ENCODE results near the gene ABCC2.

Gene ABCC2

DNA sequence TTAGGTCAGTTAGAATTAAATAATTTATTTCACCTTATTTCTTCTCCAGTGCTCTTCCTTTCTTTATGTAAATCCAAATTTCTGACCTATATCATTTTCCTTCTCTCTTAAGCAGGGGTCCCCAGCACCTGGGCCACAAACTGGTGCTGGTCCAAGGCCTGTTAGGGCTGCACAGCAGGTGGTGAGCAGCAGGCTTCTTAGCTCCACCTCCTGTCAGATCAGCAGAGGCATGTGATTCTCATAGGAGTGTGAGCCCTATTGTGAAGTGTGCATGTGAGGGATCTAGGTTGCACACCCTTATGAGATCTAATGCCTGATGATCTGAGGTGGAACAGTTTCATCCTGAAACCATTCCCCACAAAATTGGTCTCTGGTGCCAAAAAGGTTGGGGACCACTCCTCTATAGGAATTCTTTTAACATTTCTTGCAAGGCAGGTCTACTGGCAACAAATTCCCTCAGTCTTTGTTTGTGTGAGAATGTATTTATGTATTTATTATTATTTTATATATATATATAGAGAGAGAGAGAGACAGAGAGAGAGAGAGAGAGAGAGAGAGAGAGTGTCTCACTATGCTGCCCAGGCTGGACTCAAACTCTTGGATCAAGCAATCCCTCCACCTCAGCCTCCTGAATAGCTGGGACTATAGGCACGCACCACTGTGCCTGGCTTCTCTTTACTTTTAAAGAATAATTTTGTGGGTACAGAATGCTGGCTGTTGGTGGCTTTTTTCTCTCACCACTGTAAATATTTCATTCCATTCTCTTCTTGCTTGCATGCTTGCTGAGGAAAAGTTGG is 4.3 kb upstream of the ABCC2 start:
- Histone ChIP-seq H3K4me3 (ENCODE audit: low read depth, low read length) (no peak overlapping the region), H3K36me3 (no peaks in the 10 kb centered on the region), H3K4me1 (peaks cover 7% of the 10 kb centered on the region), H3K9me3 (no peaks in the 10 kb centered on the region), H3K27me3 (no peaks in the 10 kb centered on the region)
- no peak for DNase-seq
- TF ChIP-seq, protein P1, sequence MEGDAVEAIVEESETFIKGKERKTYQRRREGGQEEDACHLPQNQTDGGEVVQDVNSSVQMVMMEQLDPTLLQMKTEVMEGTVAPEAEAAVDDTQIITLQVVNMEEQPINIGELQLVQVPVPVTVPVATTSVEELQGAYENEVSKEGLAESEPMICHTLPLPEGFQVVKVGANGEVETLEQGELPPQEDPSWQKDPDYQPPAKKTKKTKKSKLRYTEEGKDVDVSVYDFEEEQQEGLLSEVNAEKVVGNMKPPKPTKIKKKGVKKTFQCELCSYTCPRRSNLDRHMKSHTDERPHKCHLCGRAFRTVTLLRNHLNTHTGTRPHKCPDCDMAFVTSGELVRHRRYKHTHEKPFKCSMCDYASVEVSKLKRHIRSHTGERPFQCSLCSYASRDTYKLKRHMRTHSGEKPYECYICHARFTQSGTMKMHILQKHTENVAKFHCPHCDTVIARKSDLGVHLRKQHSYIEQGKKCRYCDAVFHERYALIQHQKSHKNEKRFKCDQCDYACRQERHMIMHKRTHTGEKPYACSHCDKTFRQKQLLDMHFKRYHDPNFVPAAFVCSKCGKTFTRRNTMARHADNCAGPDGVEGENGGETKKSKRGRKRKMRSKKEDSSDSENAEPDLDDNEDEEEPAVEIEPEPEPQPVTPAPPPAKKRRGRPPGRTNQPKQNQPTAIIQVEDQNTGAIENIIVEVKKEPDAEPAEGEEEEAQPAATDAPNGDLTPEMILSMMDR (IDR thresholded peaks at IDR 0.05; ENCODE audit: low read depth, low read length), result no peak

DNA sequence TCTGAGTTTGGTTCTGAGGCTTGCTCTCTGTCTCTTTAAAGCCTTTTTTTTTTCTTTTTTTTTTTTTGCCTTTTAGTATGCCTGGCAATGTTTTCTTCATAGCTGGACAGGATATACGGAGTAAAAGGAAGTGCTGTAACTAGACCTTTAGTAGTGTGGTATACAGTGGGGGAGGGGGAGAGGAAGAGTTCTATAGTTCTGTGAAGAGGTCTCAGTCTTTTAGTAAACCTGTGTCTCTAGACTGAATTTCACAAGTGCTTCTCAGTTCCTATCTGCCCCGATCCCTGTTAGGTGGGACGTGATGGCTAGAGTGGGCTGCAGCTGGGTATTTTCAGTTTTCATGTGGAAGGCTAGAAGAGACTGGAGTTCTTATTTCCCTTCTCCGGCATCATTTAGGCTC is 3.1 kb upstream of the ABCC2 start:
- peaks cover 7% of the 10 kb centered on the region for H3K4me1 ChIP-seq
- TF ChIP-seq, protein P1 (IDR thresholded peaks at IDR 0.05; ENCODE audit: low read depth, low read length), result no peak
- no peaks in the 10 kb centered on the region for H3K9me3 ChIP-seq
- no peaks in the 10 kb centered on the region for H3K36me3 ChIP-seq
- no peak for DNase-seq
- no peaks in the 10 kb centered on the region for H3K27me3 ChIP-seq
- no peak overlapping the region for H3K4me3 ChIP-seq (ENCODE audit: low read depth, low read length)

DNA sequence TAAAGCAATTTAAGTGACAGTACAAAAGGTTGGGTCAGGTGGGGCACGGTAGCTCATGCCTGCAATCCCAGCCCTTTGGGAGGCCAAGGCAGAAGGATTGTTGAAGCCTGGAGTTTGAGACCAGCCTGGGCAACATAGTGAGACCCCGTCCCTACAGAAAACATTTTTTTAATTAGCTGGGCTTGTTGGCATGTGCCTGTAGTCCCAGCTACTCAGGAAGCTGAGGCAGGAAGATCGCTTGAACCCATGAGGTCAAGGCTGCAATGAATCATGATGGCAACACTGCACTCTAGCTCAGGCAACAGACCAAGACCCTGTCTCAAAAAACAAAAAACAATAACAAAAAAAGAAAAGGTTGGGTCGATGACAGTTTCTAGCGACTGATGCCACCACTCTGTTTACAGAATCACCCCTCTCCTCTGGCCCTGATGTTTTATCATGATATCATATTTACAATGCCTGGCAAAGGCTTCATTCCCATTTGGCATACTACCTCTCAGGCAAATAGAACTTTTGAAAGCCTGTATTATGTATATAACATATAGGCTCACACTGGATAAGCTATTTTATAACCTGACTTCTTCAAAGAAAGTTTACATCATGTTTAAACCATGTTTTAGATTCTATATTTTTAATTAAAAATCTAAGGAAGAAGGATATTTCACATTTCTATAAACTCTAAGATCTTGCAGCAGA is 558 bp upstream of the ABCC2 start:
- H3K27me3 ChIP-seq, result no peaks in the 10 kb centered on the region
- no peaks in the 10 kb centered on the region for H3K36me3 ChIP-seq
- TF ChIP-seq, protein P1 (IDR thresholded peaks at IDR 0.05; ENCODE audit: low read depth, low read length), result no peak
- peaks cover under 1% of the 10 kb centered on the region; the same call in 1 of the 2 replicates for H3K4me1 ChIP-seq
- no peak for DNase-seq
- H3K9me3 ChIP-seq, result no peaks in the 10 kb centered on the region
- no peak overlapping the region for H3K4me3 ChIP-seq (ENCODE audit: low read depth, low read length)

DNA sequence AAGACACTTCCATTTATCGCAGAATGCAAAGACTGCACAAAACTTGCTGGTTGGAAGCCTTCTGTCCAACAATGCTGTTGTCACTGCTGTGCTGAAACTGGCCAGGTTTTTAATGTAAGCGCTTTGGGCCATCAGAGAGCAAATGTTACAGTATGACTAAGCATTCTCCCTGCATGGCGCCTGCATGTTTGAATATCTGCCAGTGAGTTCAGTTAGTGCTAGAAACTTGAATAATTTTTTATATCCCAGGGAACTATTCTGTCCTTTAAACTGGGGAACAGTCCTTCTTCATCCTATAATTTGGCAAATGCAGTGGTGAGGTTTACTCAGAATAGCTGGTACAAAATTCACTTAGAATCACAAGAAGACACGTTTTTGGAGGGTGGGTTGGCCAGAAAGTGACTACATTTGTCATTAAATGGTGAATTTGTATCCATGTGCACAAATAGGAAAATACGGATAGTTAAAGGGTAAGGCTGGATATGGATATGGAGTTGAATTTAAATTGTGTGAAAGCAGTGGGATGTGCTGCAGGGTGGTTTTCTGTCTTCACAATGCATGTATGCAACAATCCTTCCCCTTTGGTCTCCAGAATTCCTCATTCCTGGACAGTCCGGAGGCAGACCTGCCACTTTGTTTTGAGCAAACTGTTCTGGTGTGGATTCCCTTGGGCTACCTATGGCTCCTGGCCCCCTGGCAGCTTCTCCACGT is 1.7 kb downstream of the ABCC2 start:
- TF ChIP-seq, protein P1 (IDR thresholded peaks at IDR 0.05; ENCODE audit: low read depth, low read length), result no peak
- Histone ChIP-seq H3K36me3 (no peaks in the 10 kb centered on the region), H3K27me3 (no peaks in the 10 kb centered on the region), H3K4me3 (ENCODE audit: low read depth, low read length) (no peak overlapping the region), H3K9me3 (no peaks in the 10 kb centered on the region), H3K4me1 (no peaks in the 10 kb centered on the region)
- no peak for DNase-seq

DNA sequence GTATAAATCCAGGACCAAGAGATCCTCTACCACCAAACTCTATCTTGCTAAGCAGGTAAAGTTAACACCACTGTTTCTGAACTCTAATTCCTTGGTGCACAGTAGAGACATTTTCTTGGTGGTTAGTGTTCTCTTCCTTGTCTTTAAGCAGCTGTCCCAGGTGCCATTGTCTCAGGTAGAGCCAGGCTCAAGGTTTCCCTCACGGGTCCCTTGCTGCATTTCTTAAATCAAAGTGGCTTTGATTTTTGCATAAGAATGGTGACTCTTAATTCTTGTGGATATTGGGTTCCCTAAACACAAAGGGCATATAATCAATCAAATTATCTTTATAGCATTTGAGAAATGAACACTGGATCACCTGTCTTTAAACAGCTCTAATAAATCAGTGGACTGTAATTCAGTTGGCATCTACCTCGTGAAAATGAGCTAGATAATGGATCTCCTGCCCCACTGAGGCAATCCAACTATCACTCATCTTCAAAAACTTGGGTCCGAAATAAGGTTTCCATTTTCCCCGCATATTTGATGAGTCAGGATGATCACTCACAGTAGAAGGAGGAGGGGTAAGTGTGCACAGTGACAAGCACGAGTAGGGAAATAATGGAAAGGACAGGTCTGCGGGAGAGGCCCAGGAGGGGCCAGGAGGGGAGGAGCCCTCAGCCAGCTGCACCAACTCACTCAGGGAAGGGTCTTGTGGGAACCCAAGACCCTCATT is 2.4 kb downstream of the ABCC2 start:
- TF ChIP-seq, protein P1 (IDR thresholded peaks at IDR 0.05; ENCODE audit: low read depth, low read length), result no peak
- H3K36me3 ChIP-seq, result no peaks in the 10 kb centered on the region

More for the DNA sequence above, 2.4 kb downstream of the ABCC2 start:
- Histone ChIP-seq H3K27me3 (no peaks in the 10 kb centered on the region), H3K4me1 (no peaks in the 10 kb centered on the region), H3K9me3 (no peaks in the 10 kb centered on the region), H3K4me3 (ENCODE audit: low read depth, low read length) (no peak overlapping the region)
- no peak for DNase-seq
